ENCODE results near the gene TJP1. TPM values are rescaled to one million over a fixed set of nuclear protein-coding genes. Genes with fewer than 3 reads are reported as not detected.

TJP1 gene
- total RNA-seq, 1 experiment from 2014 or later: 181 TPM

DNA sequence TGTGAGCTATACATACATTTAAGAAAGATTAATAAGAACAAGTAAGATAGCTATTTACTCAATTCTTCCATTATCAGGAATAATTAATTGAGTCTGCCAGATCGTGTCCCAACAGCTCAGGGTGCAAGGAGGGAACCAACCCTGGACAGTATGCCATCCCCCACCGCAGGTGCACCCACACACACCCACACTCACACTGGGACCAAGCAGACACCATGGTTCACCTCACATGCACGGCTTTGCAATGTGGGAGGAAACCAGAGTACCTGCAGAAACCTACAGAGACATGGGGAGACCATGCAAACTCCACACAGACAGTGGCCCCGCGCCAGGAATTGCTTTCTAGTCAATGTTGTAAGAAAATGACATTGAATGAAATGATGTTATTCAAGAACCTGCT, 20.0 kb upstream of the TJP1 start:
- Mint-ChIP-seq H3K36me3 (ENCODE audit: insufficient read depth, unreplicated experiment) (no peaks in the 10 kb centered on the region), H3K27ac (ENCODE audit: unreplicated experiment) (no peak overlapping the region), H3K9me3 (ENCODE audit: unreplicated experiment) (peaks cover 5% of the 10 kb centered on the region), H3K4me3 (ENCODE audit: unreplicated experiment) (no peak overlapping the region), H3K4me1 (ENCODE audit: low read depth, unreplicated experiment) (peaks cover 25% of the 10 kb centered on the region), H3K27me3 (ENCODE audit: insufficient read depth, unreplicated experiment) (no peaks in the 10 kb centered on the region)
- ChIA-PET CTCF (interaction anchor here (1.2 kb wide), 1 partner anchor 83 kb away, joined by 4 read pairs; no protein-coding TSS in a partner anchor), POLR2A (no interaction called here)
- Histone ChIP-seq H3K36me3 (ENCODE audit: control insufficient read depth, insufficient read depth, low read length) (no peaks in the 10 kb centered on the region), H3K4me3 (ENCODE audit: low read depth, low read length) (no peak overlapping the region), H3K9me3 (no peaks in the 10 kb centered on the region), H3K27me3 (replicated peaks; ENCODE audit: control insufficient read depth, insufficient read depth, low read length) (no peaks in the 10 kb centered on the region), H3K4me1 (peaks cover 17% of the 10 kb centered on the region; the same call in 1 of the 2 replicates)
- no TSS peak for BruUV-seq (replicated peaks)
- no peak for DNase-seq
- intact Hi-C loops (cut with micrococcal nuclease; ENCODE audit: unreplicated experiment): no loop called here
- TF ChIP-seq, protein P1, sequence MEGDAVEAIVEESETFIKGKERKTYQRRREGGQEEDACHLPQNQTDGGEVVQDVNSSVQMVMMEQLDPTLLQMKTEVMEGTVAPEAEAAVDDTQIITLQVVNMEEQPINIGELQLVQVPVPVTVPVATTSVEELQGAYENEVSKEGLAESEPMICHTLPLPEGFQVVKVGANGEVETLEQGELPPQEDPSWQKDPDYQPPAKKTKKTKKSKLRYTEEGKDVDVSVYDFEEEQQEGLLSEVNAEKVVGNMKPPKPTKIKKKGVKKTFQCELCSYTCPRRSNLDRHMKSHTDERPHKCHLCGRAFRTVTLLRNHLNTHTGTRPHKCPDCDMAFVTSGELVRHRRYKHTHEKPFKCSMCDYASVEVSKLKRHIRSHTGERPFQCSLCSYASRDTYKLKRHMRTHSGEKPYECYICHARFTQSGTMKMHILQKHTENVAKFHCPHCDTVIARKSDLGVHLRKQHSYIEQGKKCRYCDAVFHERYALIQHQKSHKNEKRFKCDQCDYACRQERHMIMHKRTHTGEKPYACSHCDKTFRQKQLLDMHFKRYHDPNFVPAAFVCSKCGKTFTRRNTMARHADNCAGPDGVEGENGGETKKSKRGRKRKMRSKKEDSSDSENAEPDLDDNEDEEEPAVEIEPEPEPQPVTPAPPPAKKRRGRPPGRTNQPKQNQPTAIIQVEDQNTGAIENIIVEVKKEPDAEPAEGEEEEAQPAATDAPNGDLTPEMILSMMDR (IDR thresholded peaks at IDR 0.05; ENCODE audit: insufficient read depth in 1 of 2, low read depth in 1 of 2, low read length in 1 of 2, severe bottlenecking in 1 of 2, unreplicated experiment in 1 of 2): no peak

GRCh38 chr15:29840926-29841325, 18.7 kb upstream of the TJP1 start:
- no peaks in the 10 kb centered on the region for H3K36me3 Mint-ChIP-seq (ENCODE audit: insufficient read depth, unreplicated experiment)
- BruUV-seq (replicated peaks): no TSS peak
- DNase-seq: no peak
- Histone ChIP-seq H3K36me3 (ENCODE audit: control insufficient read depth, insufficient read depth, low read length) (no peaks in the 10 kb centered on the region), H3K9me3 (no peaks in the 10 kb centered on the region), H3K4me1 (peaks cover 17% of the 10 kb centered on the region; the same call in 1 of the 2 replicates), H3K4me3 (ENCODE audit: low read depth, low read length) (no peak overlapping the region), H3K27me3 (replicated peaks; ENCODE audit: control insufficient read depth, insufficient read depth, low read length) (no peaks in the 10 kb centered on the region)
- ChIA-PET POLR2A (no interaction called here), CTCF (no interaction called here)
- intact Hi-C loops (cut with micrococcal nuclease; ENCODE audit: unreplicated experiment): no loop called here
- no peak overlapping the region for H3K4me3 Mint-ChIP-seq (ENCODE audit: unreplicated experiment)
- no peak overlapping the region for H3K27ac Mint-ChIP-seq (ENCODE audit: unreplicated experiment)
- no peaks in the 10 kb centered on the region for H3K27me3 Mint-ChIP-seq (ENCODE audit: insufficient read depth, unreplicated experiment)
- peaks cover 28% of the 10 kb centered on the region for H3K4me1 Mint-ChIP-seq (ENCODE audit: low read depth, unreplicated experiment)
- no peaks in the 10 kb centered on the region for H3K9me3 Mint-ChIP-seq (ENCODE audit: unreplicated experiment)
- TF ChIP-seq, protein P1 (IDR thresholded peaks at IDR 0.05; ENCODE audit: insufficient read depth in 1 of 2, low read depth in 1 of 2, low read length in 1 of 2, severe bottlenecking in 1 of 2, unreplicated experiment in 1 of 2): no peak

GRCh38 chr15:29840054-29840453, 17.8 kb upstream of the TJP1 start:
- no peak for DNase-seq

More at GRCh38 chr15:29840054-29840453, 17.8 kb upstream of the TJP1 start:
- Histone ChIP-seq H3K4me1 (peaks cover 17% of the 10 kb centered on the region; the same call in 1 of the 2 replicates), H3K36me3 (ENCODE audit: control insufficient read depth, insufficient read depth, low read length) (no peaks in the 10 kb centered on the region), H3K4me3 (ENCODE audit: low read depth, low read length) (no peak overlapping the region), H3K27me3 (replicated peaks; ENCODE audit: control insufficient read depth, insufficient read depth, low read length) (no peaks in the 10 kb centered on the region), H3K9me3 (no peaks in the 10 kb centered on the region)
- Mint-ChIP-seq H3K4me3 (ENCODE audit: unreplicated experiment) (no peak overlapping the region), H3K4me1 (ENCODE audit: low read depth, unreplicated experiment) (peaks cover 34% of the 10 kb centered on the region), H3K9me3 (ENCODE audit: unreplicated experiment) (no peaks in the 10 kb centered on the region), H3K27ac (ENCODE audit: unreplicated experiment) (no peak overlapping the region), H3K36me3 (ENCODE audit: insufficient read depth, unreplicated experiment) (no peaks in the 10 kb centered on the region), H3K27me3 (ENCODE audit: insufficient read depth, unreplicated experiment) (no peaks in the 10 kb centered on the region)
- ChIA-PET POLR2A (no interaction called here), CTCF (no interaction called here)
- intact Hi-C loops (cut with micrococcal nuclease; ENCODE audit: unreplicated experiment): no loop called here
- TF ChIP-seq, protein P1 (IDR thresholded peaks at IDR 0.05; ENCODE audit: insufficient read depth in 1 of 2, low read depth in 1 of 2, low read length in 1 of 2, severe bottlenecking in 1 of 2, unreplicated experiment in 1 of 2): no peak
- no TSS peak for BruUV-seq (replicated peaks)
